GM12891 (cell line): ENCODE results near the gene SOWAHC.

Experiments used
- POLR2A ChIP-seq: IDR thresholded peaks from 2 replicates; pipeline ENCODE4 v1.6.1; 2011; ENCODE audit warnings: low read depth, low read length, control low read depth
- POLR2AphosphoS5 ChIP-seq: IDR thresholded peaks from 2 replicates; pipeline ENCODE4 v1.6.1; 2011; ENCODE audit warnings: low read depth, low read length, control low read depth

DNA sequence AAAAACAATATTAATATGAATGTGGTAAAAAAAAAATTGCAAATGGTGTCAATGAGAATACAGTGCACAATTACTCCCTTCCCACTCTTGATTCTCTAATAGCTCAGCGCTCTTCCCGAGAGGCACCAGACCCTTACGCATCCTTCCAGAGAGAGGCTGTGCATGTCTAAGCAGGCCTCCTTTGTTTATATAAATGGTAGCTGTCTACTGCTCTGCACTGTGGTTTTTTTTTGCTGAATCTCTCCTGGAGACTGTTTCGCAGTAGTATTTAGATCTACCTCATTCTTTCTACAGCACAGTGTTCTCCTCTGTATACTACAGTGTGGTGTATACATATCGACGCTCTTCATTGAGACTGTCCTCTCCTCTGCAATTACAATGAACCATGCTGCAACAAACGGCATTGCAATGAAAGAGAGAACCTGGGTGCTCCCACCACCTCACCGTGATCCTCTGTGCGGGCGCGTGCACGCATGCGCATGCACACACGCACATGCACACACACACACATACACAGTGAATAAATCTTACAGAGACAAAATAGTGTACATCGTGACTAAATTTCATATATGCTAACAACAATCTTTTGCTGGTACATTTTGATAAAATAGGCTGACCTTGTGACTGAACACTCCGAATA, 19.8 kb upstream of the SOWAHC start:
- TF ChIP-seq POLR2A (no peak), POLR2AphosphoS5 (no peak)
